Uterus (tissue), 4 donors: ENCODE results near the gene SMARCAL1. TPM values are rescaled to one million over a fixed set of nuclear protein-coding genes. Genes with fewer than 3 reads are reported as not detected.

Experiments used
- DNase-seq, 2 donors: peaks; one replicate each; pipeline ENCODE4 v3.0.0-alpha.2; 2019 to 2020
- H3K27ac ChIP-seq, 2 donors: fragments of 200-600 bp; sonication (generic); 1 replicate in 1 of 2; 2 replicates in 1 of 2; pipeline ENCODE4 v1.5.1; 2016 to 2018
- H3K27me3 ChIP-seq, 2 donors: fragments of 200-600 bp; sonication (generic); one replicate each; pipeline ENCODE4 v1.5.1; 2018 to 2019; ENCODE audit warnings: control low read depth in 1 of 2
- H3K36me3 ChIP-seq, 2 donors: fragments of 200-600 bp; sonication (generic); one replicate each; pipeline ENCODE4 v1.5.1; 2019; ENCODE audit warnings: control low read depth in 1 of 2
- H3K4me1 ChIP-seq, 2 donors: fragments of 200-600 bp; sonication (generic); one replicate each; pipeline ENCODE4 v1.5.1; 2018 to 2019; ENCODE audit warnings: control low read depth in 1 of 2
- H3K4me3 ChIP-seq, 2 donors: fragments of 200-600 bp; sonication (generic); 1 replicate in 1 of 2; 2 replicates in 1 of 2; pipeline ENCODE4 v1.5.1; 2018 to 2019; ENCODE audit warnings: mild to moderate bottlenecking in 1 of 2
- H3K9me3 ChIP-seq, 2 donors: fragments of 200-600 bp; sonication (generic); one replicate each; pipeline ENCODE4 v1.5.1; 2019; ENCODE audit warnings: control low read depth in 1 of 2
- POLR2A ChIP-seq, 2 donors: fragments of 450-650 bp; IDR thresholded peaks; one replicate each; pipeline ENCODE4 v1.6.1; 2016; ENCODE audit warnings: antibody characterized with exemption in 2 of 2, mild to moderate bottlenecking in 1 of 2, moderate library complexity in 1 of 2
- intact Hi-C: fragments of 100-400 bp; cut with DNase I; formaldehyde crosslinking; loops from one replicate; pipeline ENCODE4 v1.15.1; 2023; ENCODE audit warnings: low total_unique reads
- total RNA-seq, 4 donors: library from RNA; depleted of rRNA in 3 of 4; stranded (reverse); fragments of >200 nt in 3 of 4; gene quantifications; one replicate each; pipeline versions ENCODE4 v1.1.0 to v1.2.4, GENCODE V29; 2014 to 2023
- TF ChIP-seq, protein P1 (sequence below), 4 experiments: fragments of 200-600 bp in 2 of 4; fragments of 450-650 bp in 2 of 4; sonication (generic) in 2 of 4; IDR thresholded peaks; one replicate each; pipeline ENCODE4 v1.5.1; 2016 to 2019; ENCODE audit warnings: antibody characterized with exemption in 4 of 4, mild to moderate bottlenecking in 2 of 4, moderate library complexity in 1 of 4
- donor health status: DM: yes; HTN: yes; CAD: no.

SMARCAL1 gene
- total RNA-seq, 4 donors from 2014 or later, result 8.5 to 25.1 (median 15.5) TPM

DNA sequence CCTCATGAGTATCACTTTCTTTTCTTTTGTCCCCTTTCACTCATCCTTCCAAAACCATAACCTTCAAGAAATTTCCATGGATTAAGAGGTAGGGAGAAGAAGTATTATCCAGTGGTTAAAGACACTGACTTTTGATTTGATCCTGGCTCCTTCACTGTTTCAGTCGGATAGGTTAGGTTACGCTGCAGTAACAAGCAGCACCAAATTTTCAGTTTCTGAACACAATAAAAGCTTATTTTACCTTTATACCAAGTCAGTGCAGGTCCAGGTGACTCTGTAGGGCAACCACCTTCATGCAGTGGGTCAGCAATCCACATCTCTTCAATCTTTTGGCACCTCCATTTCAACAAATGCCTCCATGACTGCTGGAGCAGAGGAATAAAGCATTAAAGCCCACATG, 25.0 kb upstream of the SMARCAL1 start:
- no peak overlapping the region for H3K27ac ChIP-seq
- TF ChIP-seq, protein P1, sequence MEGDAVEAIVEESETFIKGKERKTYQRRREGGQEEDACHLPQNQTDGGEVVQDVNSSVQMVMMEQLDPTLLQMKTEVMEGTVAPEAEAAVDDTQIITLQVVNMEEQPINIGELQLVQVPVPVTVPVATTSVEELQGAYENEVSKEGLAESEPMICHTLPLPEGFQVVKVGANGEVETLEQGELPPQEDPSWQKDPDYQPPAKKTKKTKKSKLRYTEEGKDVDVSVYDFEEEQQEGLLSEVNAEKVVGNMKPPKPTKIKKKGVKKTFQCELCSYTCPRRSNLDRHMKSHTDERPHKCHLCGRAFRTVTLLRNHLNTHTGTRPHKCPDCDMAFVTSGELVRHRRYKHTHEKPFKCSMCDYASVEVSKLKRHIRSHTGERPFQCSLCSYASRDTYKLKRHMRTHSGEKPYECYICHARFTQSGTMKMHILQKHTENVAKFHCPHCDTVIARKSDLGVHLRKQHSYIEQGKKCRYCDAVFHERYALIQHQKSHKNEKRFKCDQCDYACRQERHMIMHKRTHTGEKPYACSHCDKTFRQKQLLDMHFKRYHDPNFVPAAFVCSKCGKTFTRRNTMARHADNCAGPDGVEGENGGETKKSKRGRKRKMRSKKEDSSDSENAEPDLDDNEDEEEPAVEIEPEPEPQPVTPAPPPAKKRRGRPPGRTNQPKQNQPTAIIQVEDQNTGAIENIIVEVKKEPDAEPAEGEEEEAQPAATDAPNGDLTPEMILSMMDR (IDR thresholded peaks at IDR 0.05), result no peak
- TF ChIP-seq POLR2A (IDR thresholded peaks at IDR 0.05), result no peak
- H3K4me1 ChIP-seq, result no peaks in the 10 kb centered on the region
- H3K36me3 ChIP-seq, result no peaks in the 10 kb centered on the region
- H3K9me3 ChIP-seq, result no peaks in the 10 kb centered on the region
- intact Hi-C loops, result no loop called here
- DNase-seq, result no peak
- H3K4me3 ChIP-seq, result no peak overlapping the region
- H3K27me3 ChIP-seq, result no peaks in the 10 kb centered on the region

GRCh38 chr2:216388046-216388884, 24.0 kb upstream of the SMARCAL1 start:
- Histone ChIP-seq H3K4me1 (no peaks in the 10 kb centered on the region), H3K4me3 (no peak overlapping the region), H3K27me3 (no peaks in the 10 kb centered on the region), H3K27ac (no peak overlapping the region), H3K36me3 (no peaks in the 10 kb centered on the region), H3K9me3 (no peaks in the 10 kb centered on the region)
- DNase-seq, result no peak
- intact Hi-C loops, result no loop called here
- TF ChIP-seq, protein P1 (IDR thresholded peaks at IDR 0.05), result no peak
- no peak for TF ChIP-seq POLR2A (IDR thresholded peaks at IDR 0.05)

DNA sequence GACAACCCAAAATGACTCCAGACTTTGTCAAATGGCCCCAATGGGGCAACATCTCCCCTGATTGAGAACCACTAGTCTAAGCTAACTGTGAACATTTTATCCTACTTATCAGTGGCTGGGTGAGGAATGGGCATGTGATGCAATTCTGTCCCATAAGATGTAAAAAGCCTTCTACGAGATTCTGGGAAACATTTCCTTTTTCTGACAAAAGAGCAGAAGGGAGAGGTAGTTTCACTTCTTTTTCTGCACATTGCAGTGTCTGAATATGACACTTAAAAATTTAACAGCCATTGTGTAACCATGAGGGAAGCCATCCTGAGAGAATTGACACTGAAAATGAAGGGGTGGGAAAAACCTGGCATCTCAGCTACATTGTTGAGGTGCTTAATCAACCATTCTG, 22.7 kb upstream of the SMARCAL1 start:
- Histone ChIP-seq H3K36me3 (no peaks in the 10 kb centered on the region), H3K9me3 (no peaks in the 10 kb centered on the region), H3K27ac (no peak overlapping the region), H3K4me1 (no peaks in the 10 kb centered on the region), H3K4me3 (no peak overlapping the region), H3K27me3 (no peaks in the 10 kb centered on the region)
- TF ChIP-seq, protein P1 (IDR thresholded peaks at IDR 0.05), result no peak
- TF ChIP-seq POLR2A (IDR thresholded peaks at IDR 0.05), result no peak
- no peak for DNase-seq
- intact Hi-C loops, result no loop called here

- Histone ChIP-seq H3K4me3 (no peak overlapping the region), H3K9me3 (no peaks in the 10 kb centered on the region), H3K27ac (no peak overlapping the region), H3K4me1 (no peaks in the 10 kb centered on the region), H3K27me3 (no peaks in the 10 kb centered on the region), H3K36me3 (no peaks in the 10 kb centered on the region)
- TF ChIP-seq, protein P1 (IDR thresholded peaks at IDR 0.05), result no peak
- TF ChIP-seq POLR2A (IDR thresholded peaks at IDR 0.05), result no peak
- DNase-seq, result no peak
- intact Hi-C loops, result no loop called here
Measured at GRCh38 chr2:216391401-216391800, 20.9 kb upstream of the SMARCAL1 start.

- Histone ChIP-seq H3K36me3 (no peaks in the 10 kb centered on the region), H3K4me3 (no peak overlapping the region), H3K4me1 (no peaks in the 10 kb centered on the region), H3K9me3 (no peaks in the 10 kb centered on the region), H3K27ac (no peak overlapping the region), H3K27me3 (no peaks in the 10 kb centered on the region)
- TF ChIP-seq POLR2A (IDR thresholded peaks at IDR 0.05), result no peak
- TF ChIP-seq, protein P1 (IDR thresholded peaks at IDR 0.05), result no peak
- intact Hi-C loops, result no loop called here
- no peak for DNase-seq
Measured at GRCh38 chr2:216392018-216392562, 20.2 kb upstream of the SMARCAL1 start.
